Activated T-cell treated with anti-CD3 and anti-CD28 coated beads for 48 hours (primary cell): Measurements from ENCODE around the gene DUSP21.
"Not testable (repeated sequence)": the region's sequence is repeated elsewhere in the genome, so short reads cannot be mapped to it uniquely, and the experiment has no call there.

Experiments
- DNase-seq: peaks from one replicate; pipeline ENCODE4 v3.0.0-alpha.2; 2020; ENCODE audit warnings: low read depth

DUSP21 gene

DNA sequence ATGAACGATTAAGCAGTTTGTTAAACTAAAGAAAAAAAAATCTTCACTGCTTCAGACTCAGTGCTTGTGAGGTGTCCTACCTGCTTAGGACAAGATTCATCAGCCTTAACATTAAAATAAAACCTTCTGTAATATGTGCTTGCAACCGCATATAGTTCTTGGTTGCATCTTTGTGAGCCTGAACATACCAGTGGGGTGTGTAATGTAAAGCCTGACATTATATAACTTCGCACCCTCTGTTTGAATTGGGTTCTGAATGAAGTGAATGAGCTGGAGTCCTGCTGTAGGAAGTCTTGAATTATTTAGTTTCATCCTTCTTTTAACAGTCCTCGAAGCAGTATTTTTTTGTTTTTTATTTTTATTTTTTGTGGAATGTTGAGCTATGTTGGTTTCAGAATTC, 32.3 kb downstream of the DUSP21 start:
- no peak for DNase-seq

GRCh38 chrX:44876767-44877166, 32.9 kb downstream of the DUSP21 start:
- DNase-seq: no peak

- DNase-seq: no peak
Observed at GRCh38 chrX:44878780-44879179, 35.0 kb downstream of the DUSP21 start.

GRCh38 chrX:44881549-44881948, 37.7 kb downstream of the DUSP21 start:
- DNase-seq: no peak

- no peak for DNase-seq
Observed at GRCh38 chrX:44882635-44883034, 38.8 kb downstream of the DUSP21 start.

DNA sequence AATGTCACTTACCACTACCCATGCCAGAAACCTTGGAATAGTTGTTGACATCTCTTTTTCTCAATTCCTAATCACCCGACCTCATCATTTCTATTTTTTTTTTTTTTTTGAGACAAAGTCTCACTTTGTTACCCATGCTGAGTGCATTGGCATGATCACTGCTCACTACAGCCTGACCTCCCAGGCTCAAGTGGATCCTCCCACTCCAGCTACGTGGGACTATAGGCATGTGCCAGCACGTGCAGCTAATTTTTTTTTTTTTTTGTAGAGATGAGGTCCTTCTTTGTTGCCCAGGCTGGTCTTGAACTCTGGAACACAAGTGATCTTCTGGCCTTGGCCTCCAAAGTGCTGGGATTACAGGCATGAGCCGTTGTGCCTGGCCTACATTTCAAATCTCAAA, 41.1 kb downstream of the DUSP21 start:
- DNase-seq: no peak

DNA sequence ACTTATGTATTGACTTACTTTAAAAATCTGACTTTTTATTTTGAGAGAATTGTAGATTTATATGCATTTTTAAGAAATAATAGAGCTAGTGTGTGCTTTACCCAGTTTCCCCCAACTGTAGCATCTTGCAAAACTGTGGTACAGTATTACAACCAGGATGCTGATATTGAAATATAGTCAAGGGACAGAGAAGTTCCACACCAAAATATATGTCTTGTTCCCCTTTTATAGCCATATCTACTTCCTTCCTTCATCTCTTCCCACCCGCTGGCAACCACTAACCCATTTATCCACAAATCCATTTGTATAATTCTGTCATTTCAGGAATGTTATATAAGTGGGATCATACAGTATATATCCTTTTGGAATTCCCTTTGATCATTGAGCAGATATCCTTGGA, 46.0 kb downstream of the DUSP21 start:
- no peak for DNase-seq

DNA sequence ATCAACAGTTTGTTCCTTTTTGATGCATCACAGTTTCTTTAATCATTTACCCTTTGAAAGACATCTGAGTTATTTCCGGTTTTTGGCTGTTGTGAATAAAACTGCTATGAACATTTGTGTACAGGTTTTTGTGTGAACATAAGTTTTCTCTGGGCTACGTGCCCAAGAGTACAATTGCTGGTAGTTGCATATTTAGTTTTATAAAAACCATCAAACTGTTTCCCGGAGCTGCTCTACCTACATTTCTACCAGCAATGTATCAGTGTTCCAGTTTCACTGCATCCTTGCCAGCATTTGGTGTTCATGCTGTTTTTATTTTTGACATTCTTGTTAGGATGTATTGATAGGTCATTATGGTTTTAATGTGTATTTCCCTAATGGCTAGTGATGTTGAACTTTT, 46.4 kb downstream of the DUSP21 start:
- no peak for DNase-seq

GRCh38 chrX:44890687-44891086, 46.9 kb downstream of the DUSP21 start:
- DNase-seq: not testable (repeated sequence)

GRCh38 chrX:44891642-44892041, 47.8 kb downstream of the DUSP21 start:
- DNase-seq: no peak
